Fibroblast of lung (primary cell): ENCODE data around the gene GPR26. TPM values are rescaled to one million over a fixed set of nuclear protein-coding genes. Genes with fewer than 3 reads are reported as not detected.

Experiments used
- DNase-seq, 2 donors: peaks; one replicate each; pipeline versions ENCODE4 v3.0.0 to v3.0.0-alpha.2; 2010; ENCODE audit warnings: low read depth in 2 of 2
- H2AFZ ChIP-seq: 2 replicates; pipeline ENCODE4 v1.5.1; 2012; ENCODE audit warnings: low read length, control low read depth, inconsistent platforms
- H3K27ac ChIP-seq: 2 replicates; pipeline ENCODE4 v1.5.1; 2011; ENCODE audit warnings: low read length, control low read depth; ENCODE audit not compliant: insufficient read depth
- H3K27me3 ChIP-seq: 2 replicates; pipeline ENCODE4 v1.5.1; 2011; ENCODE audit warnings: mild to moderate bottlenecking, low read length; ENCODE audit not compliant: control insufficient read depth, insufficient read depth
- H3K36me3 ChIP-seq: 2 replicates; pipeline ENCODE4 v1.5.1; 2011; ENCODE audit warnings: low read length; ENCODE audit not compliant: control insufficient read depth, insufficient read depth
- H3K4me1 ChIP-seq: 2 replicates; pipeline ENCODE4 v1.5.1; 2011; ENCODE audit warnings: low read length; ENCODE audit not compliant: control insufficient read depth, insufficient read depth; ENCODE audit errors: extremely low read depth
- H3K4me2 ChIP-seq: 2 replicates; pipeline ENCODE4 v1.5.1; 2011; ENCODE audit warnings: low read length, control low read depth; ENCODE audit not compliant: insufficient read depth; ENCODE audit errors: extremely low read depth
- H3K4me3 ChIP-seq, 4 experiments: fragments of 200-600 bp in 1 of 4; sonication (generic) in 1 of 4; replicated peaks in 1 of 4; 2 replicates each; pipeline ENCODE4 v1.5.1; 2011 to 2016; ENCODE audit warnings: low read length in 4 of 4, low read depth in 3 of 4, mild to moderate bottlenecking in 3 of 4, control low read depth in 2 of 4, inconsistent platforms in 1 of 4, mixed read lengths in 1 of 4; ENCODE audit not compliant: insufficient read depth in 1 of 4; ENCODE audit errors: control extremely low read depth in 1 of 4
- H3K79me2 ChIP-seq: 2 replicates; pipeline ENCODE4 v1.5.1; 2012; ENCODE audit warnings: mild to moderate bottlenecking, low read length, inconsistent platforms; ENCODE audit not compliant: control insufficient read depth, insufficient read depth
- H3K9ac ChIP-seq: 2 replicates; pipeline ENCODE4 v1.5.1; 2011; ENCODE audit warnings: mild to moderate bottlenecking, low read length, control low read depth; ENCODE audit not compliant: insufficient read depth
- H3K9me3 ChIP-seq: 2 replicates; pipeline ENCODE4 v1.5.1; 2012; ENCODE audit warnings: low read depth, low read length; ENCODE audit not compliant: control insufficient read depth, insufficient read depth
- H4K20me1 ChIP-seq: 2 replicates; pipeline ENCODE4 v1.5.1; 2011; ENCODE audit warnings: low read length; ENCODE audit not compliant: control insufficient read depth, insufficient read depth; ENCODE audit errors: extremely low read depth
- EZH2 ChIP-seq: IDR thresholded peaks from 2 replicates; pipeline ENCODE4 v1.5.1; 2012; ENCODE audit warnings: low read length, control low read depth, mild to moderate bottlenecking; ENCODE audit errors: missing control alignments
- polyA plus RNA-seq, 2 donors: library from polyadenylated mRNA; depleted of rRNA in 1 of 2; stranded (reverse) in 1 of 2; unstranded in 1 of 2; fragments of >200 nt; gene quantifications; 2 replicates each; pipeline ENCODE4 v1.2.1, GENCODE V29; 2011 to 2012; ENCODE audit warnings: missing spikeins in 1 of 2
- total RNA-seq: library from RNA; depleted of rRNA; stranded (reverse); fragments of >200 nt; gene quantifications from 2 replicates; pipeline ENCODE4 v1.2.1, GENCODE V29; 2014
- TF ChIP-seq, protein P1 (sequence below), 2 donors: IDR thresholded peaks in 1 of 2; conservative IDR thresholded peaks in 1 of 2; 1 replicate in 1 of 2; 2 replicates in 1 of 2; pipeline ENCODE4 v1.5.1; 2011 to 2012; ENCODE audit warnings: low read length in 2 of 2, control low read depth in 1 of 2, inconsistent platforms in 1 of 2, low read depth in 1 of 2, mild to moderate bottlenecking in 1 of 2

GPR26 gene
- total and polyA plus RNA-seq, 2 donors (not counting 1 experiment from before 2014, with no cell fraction given) = not detected

DNA sequence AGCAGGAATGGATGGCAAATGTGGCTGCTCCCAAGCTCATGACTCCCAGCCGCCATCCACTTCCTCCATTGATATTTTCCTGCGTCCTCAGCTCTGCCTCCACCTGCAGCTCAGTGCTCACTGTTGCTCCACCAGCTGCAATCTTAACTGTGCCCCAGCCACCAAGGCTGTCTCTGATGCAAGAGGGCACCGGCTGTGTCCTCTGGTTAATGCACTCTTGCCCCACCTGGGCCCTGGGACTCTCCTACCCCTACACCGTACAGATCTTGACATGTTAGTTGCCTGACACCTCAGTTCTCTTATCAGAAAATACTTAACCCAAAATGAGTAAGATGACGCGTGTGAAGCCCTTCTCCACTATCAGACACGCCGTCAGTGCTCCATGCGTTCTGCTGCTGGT, 45.5 kb upstream of the GPR26 start:
- no peak overlapping the region for H3K4me2 ChIP-seq
- H3K9me3 ChIP-seq = no peaks in the 10 kb centered on the region
- no peak overlapping the region for H2AFZ ChIP-seq
- TF ChIP-seq, protein P1, sequence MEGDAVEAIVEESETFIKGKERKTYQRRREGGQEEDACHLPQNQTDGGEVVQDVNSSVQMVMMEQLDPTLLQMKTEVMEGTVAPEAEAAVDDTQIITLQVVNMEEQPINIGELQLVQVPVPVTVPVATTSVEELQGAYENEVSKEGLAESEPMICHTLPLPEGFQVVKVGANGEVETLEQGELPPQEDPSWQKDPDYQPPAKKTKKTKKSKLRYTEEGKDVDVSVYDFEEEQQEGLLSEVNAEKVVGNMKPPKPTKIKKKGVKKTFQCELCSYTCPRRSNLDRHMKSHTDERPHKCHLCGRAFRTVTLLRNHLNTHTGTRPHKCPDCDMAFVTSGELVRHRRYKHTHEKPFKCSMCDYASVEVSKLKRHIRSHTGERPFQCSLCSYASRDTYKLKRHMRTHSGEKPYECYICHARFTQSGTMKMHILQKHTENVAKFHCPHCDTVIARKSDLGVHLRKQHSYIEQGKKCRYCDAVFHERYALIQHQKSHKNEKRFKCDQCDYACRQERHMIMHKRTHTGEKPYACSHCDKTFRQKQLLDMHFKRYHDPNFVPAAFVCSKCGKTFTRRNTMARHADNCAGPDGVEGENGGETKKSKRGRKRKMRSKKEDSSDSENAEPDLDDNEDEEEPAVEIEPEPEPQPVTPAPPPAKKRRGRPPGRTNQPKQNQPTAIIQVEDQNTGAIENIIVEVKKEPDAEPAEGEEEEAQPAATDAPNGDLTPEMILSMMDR (conservative IDR thresholded peaks at IDR 0.05 in 1 of 2, IDR thresholded peaks at IDR 0.05 in 1 of 2; ENCODE audit: low read depth in 1 of 2, low read length in 2 of 2) = no peak
- no peak for TF ChIP-seq EZH2
- no peak overlapping the region for H3K4me3 ChIP-seq
- no peaks in the 10 kb centered on the region for H3K79me2 ChIP-seq
- H3K36me3 ChIP-seq = no peaks in the 10 kb centered on the region
- no peak overlapping the region for H3K27ac ChIP-seq
- H3K9ac ChIP-seq = no peak overlapping the region
- no peaks in the 10 kb centered on the region for H3K27me3 ChIP-seq
- DNase-seq = no peak
- no peaks in the 10 kb centered on the region for H4K20me1 ChIP-seq
- no peaks in the 10 kb centered on the region for H3K4me1 ChIP-seq

DNA sequence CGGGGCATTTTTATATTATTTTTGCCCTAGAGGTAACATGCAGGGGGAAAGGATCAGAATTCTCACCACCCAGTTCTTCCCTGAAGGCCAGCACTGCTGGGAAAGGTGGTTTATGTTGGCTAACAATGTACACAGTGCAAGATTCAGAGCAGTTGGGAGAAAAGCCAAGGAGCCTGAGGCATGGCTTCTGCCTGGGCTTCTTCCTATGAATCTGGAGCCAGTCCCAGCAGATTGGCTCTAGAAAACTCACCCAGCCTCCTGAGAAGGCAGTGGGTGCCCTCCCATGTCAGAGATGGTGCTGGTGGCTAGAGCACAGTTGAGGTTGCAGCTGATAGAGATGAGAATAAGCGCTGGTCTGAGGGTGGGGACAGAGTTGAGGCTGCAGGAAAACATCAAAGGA, 44.7 kb upstream of the GPR26 start:
- Histone ChIP-seq H3K27me3 (no peaks in the 10 kb centered on the region), H3K4me3 (no peak overlapping the region), H3K9ac (no peak overlapping the region), H3K9me3 (no peaks in the 10 kb centered on the region), H3K36me3 (no peaks in the 10 kb centered on the region), H3K4me1 (no peaks in the 10 kb centered on the region), H2AFZ (no peak overlapping the region), H4K20me1 (no peaks in the 10 kb centered on the region), H3K4me2 (no peak overlapping the region), H3K79me2 (no peaks in the 10 kb centered on the region), H3K27ac (no peak overlapping the region)
- TF ChIP-seq EZH2 = no peak
- TF ChIP-seq, protein P1 (conservative IDR thresholded peaks at IDR 0.05 in 1 of 2, IDR thresholded peaks at IDR 0.05 in 1 of 2; ENCODE audit: low read depth in 1 of 2, low read length in 2 of 2) = no peak
- no peak for DNase-seq

DNA sequence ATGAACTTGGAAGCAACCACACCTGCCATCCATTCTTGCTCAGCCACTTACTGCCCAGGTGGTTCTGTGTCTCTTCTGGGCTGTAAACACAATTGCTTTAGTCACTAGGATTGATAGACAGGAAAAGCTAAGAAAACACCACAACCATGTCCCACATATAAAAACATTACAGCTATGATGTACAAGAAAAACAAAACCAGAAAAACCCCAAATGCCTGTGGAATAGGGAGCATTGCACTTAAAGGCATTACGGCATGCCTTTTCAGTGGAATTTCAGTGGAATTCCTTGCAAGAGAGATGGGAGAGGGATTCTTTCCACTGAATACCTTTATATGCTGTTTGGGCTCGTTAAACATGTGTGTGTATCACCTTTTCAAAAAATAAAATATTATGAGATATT, 44.2 kb upstream of the GPR26 start:
- H3K9ac ChIP-seq = no peak overlapping the region
- H3K4me3 ChIP-seq = no peak overlapping the region
- no peaks in the 10 kb centered on the region for H3K9me3 ChIP-seq
- H3K4me1 ChIP-seq = no peaks in the 10 kb centered on the region
- H3K27me3 ChIP-seq = no peaks in the 10 kb centered on the region
- no peak overlapping the region for H3K4me2 ChIP-seq
- no peak overlapping the region for H2AFZ ChIP-seq
- H3K79me2 ChIP-seq = no peaks in the 10 kb centered on the region
- H4K20me1 ChIP-seq = no peaks in the 10 kb centered on the region
- no peaks in the 10 kb centered on the region for H3K36me3 ChIP-seq
- no peak for DNase-seq
- TF ChIP-seq, protein P1 (conservative IDR thresholded peaks at IDR 0.05 in 1 of 2, IDR thresholded peaks at IDR 0.05 in 1 of 2; ENCODE audit: low read depth in 1 of 2, low read length in 2 of 2) = no peak
- no peak for TF ChIP-seq EZH2
- no peak overlapping the region for H3K27ac ChIP-seq
